A549 (cell line): ENCODE data around the gene COL7A1.

ENCODE experiments used
- CHD2 ChIP-seq: fragments of 150-350 bp; IDR thresholded peaks from 2 replicates; pipeline ENCODE4 v1.6.1; 2014; ENCODE audit warnings: low read length; ENCODE audit not compliant: partially characterized antibody
- E2F6 ChIP-seq: IDR thresholded peaks from 2 replicates; pipeline ENCODE4 v1.6.1; 2012; ENCODE audit warnings: low read depth, borderline replicate concordance
- EP300 ChIP-seq, 2 experiments: fragments of >200 bp; sonication (Bioruptor Twin); formaldehyde crosslinking; IDR thresholded peaks; 2 replicates in 1 of 2; 3 replicates in 1 of 2; pipeline ENCODE4 v1.6.1; 2016 to 2017
- JUN ChIP-seq, 2 experiments: fragments of >200 bp; sonication (Bioruptor Twin); formaldehyde crosslinking; IDR thresholded peaks; 2 replicates in 1 of 2; 3 replicates in 1 of 2; pipeline ENCODE4 v1.6.1; 2016 to 2017
- KDM1A ChIP-seq: fragments of 200-600 bp; sonication (generic); IDR thresholded peaks from 2 replicates; pipeline ENCODE4 v1.6.1; 2016; ENCODE audit warnings: low read depth, mild to moderate bottlenecking
- MAFK ChIP-seq: fragments of 450-650 bp; IDR thresholded peaks from 2 replicates; pipeline ENCODE4 v1.6.1; 2014; ENCODE audit not compliant: partially characterized antibody
- POLR2A ChIP-seq: IDR thresholded peaks from 2 replicates; pipeline ENCODE4 v1.6.1; 2012; ENCODE audit warnings: mild to moderate bottlenecking, low read length
- ZFP36 ChIP-seq: fragments of 450-650 bp; IDR thresholded peaks from 2 replicates; pipeline ENCODE4 v1.6.1; 2014; ENCODE audit warnings: borderline replicate concordance; ENCODE audit not compliant: partially characterized antibody
- TF ChIP-seq, protein P1 (sequence below): fragments of >200 bp; sonication (Bioruptor Twin); formaldehyde crosslinking; IDR thresholded peaks from 3 replicates; pipeline ENCODE4 v1.5.1; 2016

DNA sequence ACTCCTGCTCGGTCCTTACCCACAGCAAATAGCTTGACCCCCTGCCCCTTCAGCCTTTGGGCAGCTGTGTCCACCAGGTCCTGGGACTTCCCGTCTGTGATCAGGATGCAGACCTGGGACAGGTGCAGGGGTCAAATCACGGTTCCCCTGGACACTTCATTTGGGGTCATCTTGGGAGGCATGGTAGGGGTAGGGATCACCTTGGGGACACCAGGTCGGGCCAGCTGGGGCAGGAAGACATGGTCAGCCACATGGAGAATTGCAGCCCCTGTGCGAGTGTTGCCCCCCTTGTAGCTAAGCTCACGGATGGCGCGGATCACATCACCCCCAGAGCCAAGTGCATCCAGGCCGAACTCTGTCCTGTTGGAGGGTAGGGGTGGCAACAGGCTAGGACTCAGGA is 1.8 kb downstream of the COL7A1 start:
- TF ChIP-seq, protein P1, sequence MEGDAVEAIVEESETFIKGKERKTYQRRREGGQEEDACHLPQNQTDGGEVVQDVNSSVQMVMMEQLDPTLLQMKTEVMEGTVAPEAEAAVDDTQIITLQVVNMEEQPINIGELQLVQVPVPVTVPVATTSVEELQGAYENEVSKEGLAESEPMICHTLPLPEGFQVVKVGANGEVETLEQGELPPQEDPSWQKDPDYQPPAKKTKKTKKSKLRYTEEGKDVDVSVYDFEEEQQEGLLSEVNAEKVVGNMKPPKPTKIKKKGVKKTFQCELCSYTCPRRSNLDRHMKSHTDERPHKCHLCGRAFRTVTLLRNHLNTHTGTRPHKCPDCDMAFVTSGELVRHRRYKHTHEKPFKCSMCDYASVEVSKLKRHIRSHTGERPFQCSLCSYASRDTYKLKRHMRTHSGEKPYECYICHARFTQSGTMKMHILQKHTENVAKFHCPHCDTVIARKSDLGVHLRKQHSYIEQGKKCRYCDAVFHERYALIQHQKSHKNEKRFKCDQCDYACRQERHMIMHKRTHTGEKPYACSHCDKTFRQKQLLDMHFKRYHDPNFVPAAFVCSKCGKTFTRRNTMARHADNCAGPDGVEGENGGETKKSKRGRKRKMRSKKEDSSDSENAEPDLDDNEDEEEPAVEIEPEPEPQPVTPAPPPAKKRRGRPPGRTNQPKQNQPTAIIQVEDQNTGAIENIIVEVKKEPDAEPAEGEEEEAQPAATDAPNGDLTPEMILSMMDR, result no peak
- no peak for TF ChIP-seq ZFP36
- TF ChIP-seq EP300 (IDR thresholded peaks at IDR 0.05), result no peak
- no peak for TF ChIP-seq CHD2
- no peak for TF ChIP-seq KDM1A
- TF ChIP-seq E2F6, result no peak
- no peak for TF ChIP-seq JUN (IDR thresholded peaks at IDR 0.05)
- no peak for TF ChIP-seq POLR2A
- TF ChIP-seq MAFK, result no peak
